ENCODE measurements around the gene ANKRD22. TPM values are rescaled to one million over a fixed set of nuclear protein-coding genes. Genes with fewer than 3 reads are reported as not detected.

The ANKRD22 gene
- total and polyA plus RNA-seq, 2 of the 8 experiments (the other 6 are each of a cell fraction or from before 2014, with no cell fraction given): 0.68 TPM; not detected in 1

GRCh38 chr10:88849234-88849633 is 2.4 kb downstream of the ANKRD22 start:
- CTCF ChIA-PET (ENCODE audit: partially characterized antibody): interaction anchor here (0.6 to 1.0 kb wide), 2 partner anchors 15 to 346 kb away, joined by 3 read pairs; no protein-coding TSS in a partner anchor
- no peaks in the 10 kb centered on the region for H3K79me2 ChIP-seq (ENCODE audit: control insufficient read depth in 1 of 2, insufficient read depth in 2 of 2, low read length in 2 of 2)
- H3K18ac ChIP-seq (ENCODE audit: extremely low read depth, low read length): no peak overlapping the region
- H3K9ac ChIP-seq (replicated peaks in 1 of 4; ENCODE audit: extremely low read depth in 1 of 4, low read depth in 3 of 4, low read length in 3 of 4): no peak overlapping the region
- H3K4me2 ChIP-seq (ENCODE audit: insufficient read depth in 1 of 2, low read depth in 2 of 2, low read length in 2 of 2): no peak overlapping the region
- no peak for DNase-seq (ENCODE audit: low read depth in 1 of 2, low spot score in 2 of 2)
- no peak overlapping the region for H2BK120ac ChIP-seq (replicated peaks; ENCODE audit: low read depth, low read length)
- H3K36me3 ChIP-seq (ENCODE audit: control insufficient read depth in 2 of 4, insufficient read depth in 4 of 4, low read length in 3 of 4): no peaks in the 10 kb centered on the region
- H2AFZ ChIP-seq (ENCODE audit: low read length): no peak overlapping the region
- no peak overlapping the region for H2BK5ac ChIP-seq (ENCODE audit: low read depth, low read length)
- peaks cover 0 to 3% (median 0%) of the 10 kb centered on the region in 4 experiments; a peak in 3 of 7 replicates for H3K4me1 ChIP-seq (replicated peaks in 1 of 4; ENCODE audit: control insufficient read depth in 3 of 4, insufficient read depth in 4 of 4, low read length in 3 of 4)
- FAIRE-seq: no peak
- POLR2A ChIA-PET (ENCODE audit: partially characterized antibody): no interaction called here
- no peak overlapping the region for H2BK15ac ChIP-seq (ENCODE audit: low read length)
- H3K79me1 ChIP-seq (ENCODE audit: low read depth, low read length): no peaks in the 10 kb centered on the region
- H3K4me3 ChIP-seq (ENCODE audit: extremely low read depth in 1 of 4, insufficient read depth in 2 of 4, low read depth in 3 of 4, low read length in 4 of 4): no peak overlapping the region
- H3K27me3 ChIP-seq (replicated peaks in 1 of 4; ENCODE audit: control insufficient read depth in 3 of 4, extremely low read depth in 1 of 4, insufficient read depth in 3 of 4, low read length in 3 of 4): peaks cover 0 to 1% (median 0%) of the 10 kb centered on the region in 4 experiments; a peak in 1 of 7 replicates
- no peak overlapping the region for H4K91ac ChIP-seq (replicated peaks; ENCODE audit: insufficient read length, low read length)
- H3K27ac ChIP-seq (ENCODE audit: low read depth, low read length): no peak overlapping the region
- H2BK20ac ChIP-seq (ENCODE audit: low read length): no peak overlapping the region
- no peak overlapping the region for H2AK5ac ChIP-seq (ENCODE audit: low read depth, low read length)
- no peak overlapping the region for H4K8ac ChIP-seq (ENCODE audit: extremely low read depth, insufficient read depth, low read length)
- no peak overlapping the region for H3K4ac ChIP-seq (replicated peaks; ENCODE audit: insufficient read length, low read depth, low read length)
- H2BK12ac ChIP-seq (ENCODE audit: low read depth, low read length): no peak overlapping the region
- H4K5ac ChIP-seq (ENCODE audit: insufficient read length, low read depth, low read length): no peak overlapping the region
- H4K20me1 ChIP-seq (replicated peaks in 1 of 2; ENCODE audit: control insufficient read depth in 1 of 2, insufficient read depth in 2 of 2, low read length in 2 of 2): no peaks in the 10 kb centered on the region
- 93% methylated on average over 1 of the region's 1 CpG; no CpG with 5 or more reads in 1 of the 2 experiments for WGBS, 2 experiments (ENCODE audit: extremely low coverage in 1 of 2, insufficient coverage in 1 of 2, insufficient read length in 1 of 2, insufficient replicate concordance in 2 of 2, low coverage in 1 of 2, low lambda C conversion rate in 2 of 2, missing lambda C conversion rate in 1 of 2)
- no peak overlapping the region for H3K56ac ChIP-seq (replicated peaks; ENCODE audit: insufficient read length, low read depth, low read length)
- no peak overlapping the region for H3K23ac ChIP-seq (ENCODE audit: insufficient read length)
- H3K14ac ChIP-seq (ENCODE audit: insufficient read length): no peak overlapping the region
- no peak for TF ChIP-seq HDAC2 (IDR thresholded peaks at IDR 0.05; ENCODE audit: borderline replicate concordance in 1 of 2, low read depth in 2 of 2, low read length in 2 of 2)
- no peak for TF ChIP-seq CHD1 (IDR thresholded peaks at IDR 0.05; ENCODE audit: low read depth, low read length)
- TF ChIP-seq TAF7 (optimal IDR thresholded peaks at IDR 0.05; ENCODE audit: borderline replicate concordance, low read depth, low read length): no peak
- H3K9me3 ChIP-seq (ENCODE audit: insufficient read depth in 2 of 2, low read depth in 1 of 2, low read length in 1 of 2): no peaks in the 10 kb centered on the region
- no peaks in the 10 kb centered on the region for H3K23me2 ChIP-seq (ENCODE audit: low read depth, low read length)
